GM21447 (cell line): ENCODE measurements around the gene ZCCHC3.
A peak's percentile ranks its signal among the peaks of the same experiment; 100 is the strongest.
"Not testable (repeated sequence)": the region's sequence is repeated elsewhere in the genome, so short reads cannot be mapped to it uniquely, and the experiment has no call there.

Source experiments
- ATAC-seq: cut with Tn5 transposase; IDR thresholded peaks from one replicate; pipeline ENCODE4 v1.9.1; 2021; ENCODE audit not compliant: unreplicated experiment

ZCCHC3 gene

GRCh38 chr20:297098-297924 is at the start of gene ZCCHC3:
Gene ZCCHC3 (plus strand): TSS chr20:297570. CDS start chr20:297587, 17 bp downstream.
- ATAC-seq, result peak; percentile 70

GRCh38 chr20:251354-251753 is 46.0 kb upstream of the ZCCHC3 start:
- no peak for ATAC-seq

GRCh38 chr20:252801-253200 is 44.6 kb upstream of the ZCCHC3 start:
- no peak for ATAC-seq

- not testable (repeated sequence) for ATAC-seq
Observed at GRCh38 chr20:253447-253846, 43.9 kb upstream of the ZCCHC3 start.

GRCh38 chr20:257419-257818 is 40.0 kb upstream of the ZCCHC3 start, which contains the start of gene DEFB132:
Gene DEFB132 (plus strand): TSS chr20:257724. CDS start chr20:257779, 55 bp downstream.
- ATAC-seq, result no peak

GRCh38 chr20:258269-258858 is 39.0 kb upstream of the ZCCHC3 start:
- ATAC-seq, result no peak

GRCh38 chr20:258963-259362 is 38.4 kb upstream of the ZCCHC3 start:
- ATAC-seq, result no peak

- no peak for ATAC-seq
Observed at GRCh38 chr20:259981-260380, 37.4 kb upstream of the ZCCHC3 start.

- no peak for ATAC-seq
Observed at GRCh38 chr20:263701-264100, 33.7 kb upstream of the ZCCHC3 start.

- peak; percentile 86 for ATAC-seq
Observed at GRCh38 chr20:266596-267562, 30.5 kb upstream of the ZCCHC3 start.

- ATAC-seq, result no peak
Observed at GRCh38 chr20:270517-270916, 26.9 kb upstream of the ZCCHC3 start.

- no peak for ATAC-seq
Observed at GRCh38 chr20:271069-271468, 26.3 kb upstream of the ZCCHC3 start.

GRCh38 chr20:271528-271927 is 25.8 kb upstream of the ZCCHC3 start:
- no peak for ATAC-seq

GRCh38 chr20:272718-273117 is 24.7 kb upstream of the ZCCHC3 start:
- no peak for ATAC-seq

GRCh38 chr20:273884-274283 is 23.5 kb upstream of the ZCCHC3 start:
- no peak for ATAC-seq

GRCh38 chr20:275791-276190 is 21.6 kb upstream of the ZCCHC3 start:
- ATAC-seq, result no peak

GRCh38 chr20:276620-277495 is 20.5 kb upstream of the ZCCHC3 start:
- no peak for ATAC-seq

- no peak for ATAC-seq
Observed at GRCh38 chr20:277496-277781, 19.9 kb upstream of the ZCCHC3 start.

- ATAC-seq, result no peak
Observed at GRCh38 chr20:278181-278580, 19.2 kb upstream of the ZCCHC3 start.
